Memory B cell (primary cell): ENCODE measurements around the gene KRTAP3-2.
A peak's percentile ranks its signal among the peaks of the same experiment; 100 is the strongest.

ENCODE experiments used
- ATAC-seq: fragments of 150-1000 bp; cut with Tn5 transposase; 2 replicates; pipeline ENCODE4 v1.10.0; 2021; ENCODE audit warnings: low read depth, mild to moderate bottlenecking, moderate library complexity
- DNase-seq, 2 donors: peaks; one replicate each; pipeline ENCODE4 v3.0.0; 2022; ENCODE audit warnings: low spot score in 2 of 2
- H3K27ac Mint-ChIP-seq: one replicate; pipeline ENCODE4 v1.8.0; 2022; ENCODE audit warnings: mild to moderate bottlenecking, moderate library complexity, mixed read lengths
- H3K27me3 Mint-ChIP-seq: one replicate; pipeline ENCODE4 v1.8.0; 2022; ENCODE audit warnings: mixed read lengths
- H3K36me3 Mint-ChIP-seq: one replicate; pipeline ENCODE4 v1.8.0; 2022; ENCODE audit warnings: mild to moderate bottlenecking, mixed read lengths
- H3K4me1 Mint-ChIP-seq: one replicate; pipeline ENCODE4 v1.8.0; 2022; ENCODE audit warnings: mixed read lengths
- H3K4me3 Mint-ChIP-seq: one replicate; pipeline ENCODE4 v1.8.0; 2022; ENCODE audit warnings: mild to moderate bottlenecking, moderate library complexity, mixed read lengths
- H3K9me3 Mint-ChIP-seq: one replicate; pipeline ENCODE4 v1.8.0; 2022; ENCODE audit warnings: mixed read lengths

KRTAP3-2 gene

DNA sequence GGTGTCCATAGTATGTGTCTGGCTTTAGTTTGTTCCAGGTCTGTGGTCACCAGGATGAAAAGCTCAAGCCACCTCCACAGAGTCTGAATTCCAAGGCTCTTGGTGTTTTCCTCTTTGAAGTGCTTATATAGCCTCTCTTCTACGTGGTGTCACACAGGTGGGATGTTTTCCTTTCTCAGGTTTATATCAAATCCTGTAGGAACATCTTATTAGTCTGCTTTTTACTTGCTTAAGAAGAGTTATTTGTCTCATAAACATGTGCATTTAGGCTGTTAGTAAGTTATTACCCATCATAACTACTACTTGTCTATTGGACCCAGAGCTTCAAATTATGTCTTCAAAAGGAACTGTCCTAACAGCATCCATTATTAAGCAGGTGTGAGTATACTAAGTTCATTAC, 32.9 kb downstream of the KRTAP3-2 start, which contains the start of gene KRT39:
Gene KRT39, minus strand, starts transcription at position 101 of the 400 bp plus-strand sequence. Its CDS starts 92 bp downstream, at position 9.
- Mint-ChIP-seq H3K4me1 (peaks cover 3% of the 10 kb centered on the region), H3K27ac (no peak within 1 kb of the TSS), H3K36me3 (no peaks in the 10 kb centered on the region), H3K27me3 (peaks cover 1% of the 10 kb centered on the region), H3K4me3 (no peak within 1 kb of the TSS), H3K9me3 (peaks cover 1% of the 10 kb centered on the region)
- ATAC-seq: no peak
- no peak for DNase-seq

DNA sequence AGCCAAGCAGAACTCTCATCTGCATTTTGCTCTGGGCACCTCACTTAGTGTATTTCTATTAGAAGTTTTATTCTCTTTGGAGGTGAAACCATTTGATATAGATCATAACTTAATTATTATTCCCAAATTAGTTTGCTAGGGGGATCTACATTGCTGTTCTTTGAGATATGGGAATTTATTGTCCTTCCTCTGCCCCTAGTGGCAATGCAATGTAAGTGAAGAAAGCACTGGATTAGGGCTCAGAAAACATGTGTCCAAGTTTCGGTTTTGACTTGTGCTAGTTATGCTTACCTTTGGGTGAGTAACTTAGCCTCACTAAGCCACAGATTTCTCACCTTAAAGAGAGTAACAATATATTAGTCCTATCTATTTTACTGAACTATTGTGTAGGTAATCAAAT, 35.9 kb downstream of the KRTAP3-2 start:
- DNase-seq (no peak), ATAC-seq (peak; percentile 39)
- Mint-ChIP-seq H3K9me3 (peaks cover 1% of the 10 kb centered on the region), H3K27ac (no peak overlapping the region), H3K36me3 (no peaks in the 10 kb centered on the region), H3K4me1 (peaks cover 6% of the 10 kb centered on the region), H3K4me3 (no peak overlapping the region), H3K27me3 (peaks cover 6% of the 10 kb centered on the region)

DNA sequence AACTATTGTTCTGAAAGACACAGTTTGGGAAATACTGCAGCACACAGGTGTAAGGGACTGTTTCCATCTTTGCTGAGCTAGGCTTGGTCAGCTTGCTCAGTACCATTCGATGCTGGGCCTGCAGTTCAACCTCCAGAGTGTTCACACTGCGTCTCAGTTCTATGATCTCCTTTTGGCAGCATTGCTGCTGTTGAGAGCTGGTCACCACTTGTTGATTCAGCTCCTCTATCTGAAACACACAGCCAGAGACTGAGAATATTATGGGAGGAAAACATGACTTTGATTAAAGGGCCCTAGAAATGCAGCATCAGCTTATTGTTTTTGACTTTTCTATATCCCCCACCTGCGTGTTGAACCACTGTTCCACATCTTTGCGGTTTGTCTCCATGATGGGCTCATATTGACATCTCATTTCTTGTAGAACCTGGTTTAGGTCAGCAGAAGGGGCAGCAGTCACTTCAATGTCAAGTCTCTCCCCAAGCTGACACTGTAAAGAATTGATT, 37.6 kb downstream of the KRTAP3-2 start:
- Mint-ChIP-seq H3K9me3 (peaks cover 1% of the 10 kb centered on the region), H3K36me3 (no peaks in the 10 kb centered on the region), H3K27ac (no peak overlapping the region), H3K4me1 (peaks cover 6% of the 10 kb centered on the region), H3K4me3 (no peak overlapping the region), H3K27me3 (peaks cover 5% of the 10 kb centered on the region)
- DNase-seq: no peak
- ATAC-seq: no peak

DNA sequence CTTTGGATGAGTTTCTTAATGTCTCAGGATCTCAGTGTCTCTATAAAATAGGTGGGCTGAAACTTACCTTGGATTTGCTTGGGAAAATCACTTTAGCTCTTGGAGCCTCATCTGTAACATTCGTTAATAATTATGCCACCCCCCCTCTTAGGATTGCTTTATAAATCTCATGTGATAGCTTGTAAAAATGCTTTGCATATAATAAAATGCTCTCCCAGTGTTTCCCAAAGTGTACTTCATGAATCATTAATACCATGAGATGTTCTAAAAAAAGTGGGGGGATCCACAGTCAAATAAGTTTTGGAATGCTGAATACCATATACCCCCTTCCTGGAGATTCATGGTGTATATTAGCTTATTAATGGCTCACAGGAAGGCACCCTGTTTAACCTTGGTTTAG, 38.1 kb downstream of the KRTAP3-2 start:
- Mint-ChIP-seq H3K4me1 (peaks cover 6% of the 10 kb centered on the region), H3K4me3 (no peak overlapping the region), H3K27me3 (peaks cover 5% of the 10 kb centered on the region), H3K9me3 (peaks cover 1% of the 10 kb centered on the region), H3K36me3 (no peaks in the 10 kb centered on the region), H3K27ac (no peak overlapping the region)
- ATAC-seq (no peak), DNase-seq (no peak)

DNA sequence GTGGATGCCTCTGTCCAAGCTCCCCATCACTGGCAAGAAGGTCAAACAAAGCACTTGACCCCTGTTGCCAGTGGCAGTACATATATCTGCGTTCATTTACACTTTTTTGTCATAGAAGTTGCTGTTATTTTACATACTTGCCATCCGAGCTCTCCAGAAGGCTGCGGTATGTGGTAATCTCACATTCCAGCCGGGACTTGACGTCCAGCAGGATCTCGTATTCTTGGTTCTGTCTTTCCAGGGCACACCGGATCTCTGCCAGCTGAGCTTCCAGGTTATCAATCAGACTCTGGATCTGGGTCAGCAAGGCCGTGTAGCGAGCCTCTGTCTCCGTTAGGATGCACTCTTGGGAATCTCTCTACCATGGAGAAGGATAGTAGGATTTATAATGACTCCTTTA, 39.6 kb downstream of the KRTAP3-2 start:
- Mint-ChIP-seq H3K27me3 (peaks cover 8% of the 10 kb centered on the region), H3K4me3 (no peak overlapping the region), H3K27ac (no peak overlapping the region), H3K4me1 (peaks cover 6% of the 10 kb centered on the region), H3K36me3 (no peaks in the 10 kb centered on the region), H3K9me3 (peaks cover 1% of the 10 kb centered on the region)
- ATAC-seq (no peak), DNase-seq (no peak)

DNA sequence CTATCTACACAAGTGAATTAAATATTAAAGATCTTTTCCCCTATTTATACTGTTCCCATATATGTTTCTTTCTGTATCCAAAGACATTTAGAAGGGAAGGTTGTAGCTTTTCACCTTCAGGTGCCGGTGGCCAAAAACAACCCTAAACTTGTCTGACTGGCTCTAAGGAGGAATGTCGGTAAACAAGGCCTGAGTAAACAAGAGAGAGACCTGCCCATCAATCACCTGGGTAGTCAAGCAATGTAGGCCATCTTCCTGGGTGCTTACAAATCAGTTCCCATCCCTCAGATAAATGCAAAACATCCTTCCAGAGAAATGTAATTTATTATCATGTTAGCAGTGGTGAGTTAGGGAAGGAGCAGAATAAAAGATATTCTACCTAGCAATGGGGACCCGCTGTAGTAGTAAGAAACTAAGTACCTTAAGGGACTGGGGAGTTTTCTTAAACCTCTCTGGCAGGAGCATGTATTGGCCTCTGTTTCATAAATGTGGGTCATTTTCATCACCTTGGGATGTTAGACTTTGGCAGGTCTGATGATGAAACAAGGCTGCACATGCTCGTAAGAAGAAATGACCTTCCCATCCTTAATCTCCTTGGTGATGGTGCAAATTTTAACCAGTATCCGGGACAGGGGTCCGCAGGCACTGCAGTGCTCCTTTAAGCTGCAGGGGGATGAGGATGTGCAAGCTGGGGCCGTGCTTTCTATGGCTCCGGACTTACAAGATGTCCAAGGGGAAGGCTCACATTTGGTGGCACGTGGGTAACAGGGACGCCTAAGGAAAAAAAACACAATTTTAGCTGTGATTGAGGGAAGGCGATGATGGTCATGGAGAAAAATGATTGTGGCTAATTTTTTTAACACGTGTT, 41.4 kb downstream of the KRTAP3-2 start:
- Mint-ChIP-seq H3K36me3 (no peaks in the 10 kb centered on the region), H3K27me3 (peaks cover 12% of the 10 kb centered on the region), H3K4me3 (no peak overlapping the region), H3K4me1 (peaks cover 3% of the 10 kb centered on the region), H3K9me3 (peaks cover 1% of the 10 kb centered on the region), H3K27ac (no peak overlapping the region)
- ATAC-seq (no peak), DNase-seq (no peak)

DNA sequence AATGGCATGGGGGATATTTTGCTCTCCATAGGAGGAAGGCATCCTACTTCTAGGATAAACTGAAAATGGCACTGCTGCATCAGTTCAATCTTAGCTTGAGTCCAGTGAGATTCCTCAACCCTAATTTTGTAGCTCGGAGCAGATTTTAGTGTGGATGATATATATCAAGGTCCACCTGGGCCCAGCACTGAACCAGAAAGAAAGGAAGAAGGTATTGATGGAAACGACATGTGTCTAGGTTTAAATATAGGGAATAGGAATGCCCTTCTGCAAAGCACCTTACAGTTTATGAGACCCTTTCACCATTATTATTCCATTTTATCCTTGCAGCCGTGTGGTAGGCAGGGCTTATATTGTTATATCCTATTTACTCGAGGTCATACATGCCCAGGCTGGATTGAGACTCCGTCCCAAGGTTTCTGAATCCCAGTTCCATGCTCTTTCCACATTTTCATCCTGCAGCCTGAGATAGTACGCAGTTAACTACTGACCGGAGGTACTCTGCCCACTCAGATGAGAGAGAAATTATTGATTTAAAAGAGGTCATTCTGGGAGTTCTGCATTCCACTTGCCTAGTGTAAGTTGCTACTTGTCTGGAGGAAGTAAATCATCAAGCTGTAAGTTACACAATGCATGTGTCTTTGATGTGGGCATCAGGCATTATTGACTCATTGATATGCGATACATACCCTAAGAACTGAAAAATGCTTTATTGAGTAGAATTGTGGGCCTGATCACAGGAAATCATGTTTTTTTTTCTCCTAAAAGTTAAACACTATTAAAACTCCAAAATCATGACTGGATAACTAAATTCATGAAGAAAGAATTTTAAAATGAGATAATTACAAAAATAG, 43.1 kb downstream of the KRTAP3-2 start:
- peaks cover 3% of the 10 kb centered on the region for H3K4me1 Mint-ChIP-seq
- DNase-seq (no peak), ATAC-seq (no peak)
- no peaks in the 10 kb centered on the region for H3K9me3 Mint-ChIP-seq
- H3K27ac Mint-ChIP-seq: no peak overlapping the region
- no peaks in the 10 kb centered on the region for H3K36me3 Mint-ChIP-seq
- H3K4me3 Mint-ChIP-seq: no peak overlapping the region
- peaks cover 12% of the 10 kb centered on the region for H3K27me3 Mint-ChIP-seq

DNA sequence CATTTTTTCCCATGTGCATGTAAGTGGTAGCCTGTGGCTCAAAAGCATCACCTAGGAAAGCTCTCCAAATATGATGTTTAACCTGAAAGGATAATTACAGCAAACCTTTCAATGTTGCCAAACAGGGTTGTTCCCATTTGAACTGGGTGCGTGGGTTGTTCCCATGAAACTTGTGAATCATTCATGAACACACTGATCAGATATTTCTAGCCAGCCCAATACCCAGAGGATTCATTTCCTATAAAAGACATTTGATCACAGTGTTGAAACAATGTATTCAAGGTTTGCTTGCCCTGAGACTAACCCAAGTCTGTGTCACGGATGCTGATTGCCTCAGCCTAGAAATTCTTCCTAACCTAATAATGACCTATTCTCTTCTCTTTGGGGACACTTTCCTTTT, 45.8 kb downstream of the KRTAP3-2 start:
- ATAC-seq (no peak), DNase-seq (no peak)
- Mint-ChIP-seq H3K9me3 (no peaks in the 10 kb centered on the region), H3K36me3 (no peaks in the 10 kb centered on the region), H3K27ac (no peak overlapping the region), H3K27me3 (peaks cover 9% of the 10 kb centered on the region), H3K4me1 (no peaks in the 10 kb centered on the region), H3K4me3 (no peak overlapping the region)

DNA sequence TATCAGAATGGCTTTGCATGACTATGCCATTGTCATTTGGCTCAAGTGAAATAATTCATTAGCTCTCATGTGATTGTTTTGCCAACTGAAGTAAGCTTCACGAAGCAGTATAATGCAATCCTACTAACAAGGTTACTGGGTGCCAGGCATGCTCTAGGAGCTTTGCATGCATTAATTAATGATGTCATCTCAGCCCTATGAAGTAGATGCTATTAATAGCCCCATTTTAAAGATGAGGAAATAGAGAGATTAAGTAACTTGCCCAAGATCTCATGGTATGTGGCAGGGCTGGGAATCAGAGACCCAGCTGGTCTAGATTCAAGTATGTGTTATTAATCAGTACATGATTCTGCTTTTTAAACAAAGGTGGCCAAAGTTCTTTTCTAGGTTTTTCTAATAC, 47.0 kb downstream of the KRTAP3-2 start:
- peaks cover 11% of the 10 kb centered on the region for H3K27me3 Mint-ChIP-seq
- H3K36me3 Mint-ChIP-seq: no peaks in the 10 kb centered on the region
- ATAC-seq (no peak), DNase-seq (no peak)
- no peaks in the 10 kb centered on the region for H3K9me3 Mint-ChIP-seq
- no peaks in the 10 kb centered on the region for H3K4me1 Mint-ChIP-seq
- H3K27ac Mint-ChIP-seq: no peak overlapping the region
- no peak overlapping the region for H3K4me3 Mint-ChIP-seq

DNA sequence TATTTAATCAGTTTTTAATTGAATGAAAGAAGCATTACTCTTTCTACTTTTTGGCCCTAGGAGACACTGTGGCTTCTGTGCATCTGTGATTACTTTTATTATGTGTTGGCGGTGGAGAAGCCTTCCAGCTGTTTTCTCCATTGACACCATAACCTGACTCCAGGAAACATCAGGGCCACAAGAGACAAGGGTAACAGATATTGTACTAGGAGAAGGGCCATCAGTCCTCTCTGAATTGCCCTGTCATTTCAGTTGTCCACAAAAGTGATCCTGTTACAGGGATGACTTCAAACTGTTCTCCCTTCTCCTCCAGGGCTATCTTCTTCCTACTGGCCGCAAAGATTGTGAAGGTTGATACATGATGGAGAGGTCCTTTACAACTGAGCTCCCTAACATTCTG, 47.6 kb downstream of the KRTAP3-2 start:
- H3K9me3 Mint-ChIP-seq: no peaks in the 10 kb centered on the region
- ATAC-seq (no peak), DNase-seq (no peak)
- no peaks in the 10 kb centered on the region for H3K4me1 Mint-ChIP-seq
- H3K27me3 Mint-ChIP-seq: peaks cover 11% of the 10 kb centered on the region
- H3K4me3 Mint-ChIP-seq: no peak overlapping the region
- no peaks in the 10 kb centered on the region for H3K36me3 Mint-ChIP-seq
- H3K27ac Mint-ChIP-seq: no peak overlapping the region

DNA sequence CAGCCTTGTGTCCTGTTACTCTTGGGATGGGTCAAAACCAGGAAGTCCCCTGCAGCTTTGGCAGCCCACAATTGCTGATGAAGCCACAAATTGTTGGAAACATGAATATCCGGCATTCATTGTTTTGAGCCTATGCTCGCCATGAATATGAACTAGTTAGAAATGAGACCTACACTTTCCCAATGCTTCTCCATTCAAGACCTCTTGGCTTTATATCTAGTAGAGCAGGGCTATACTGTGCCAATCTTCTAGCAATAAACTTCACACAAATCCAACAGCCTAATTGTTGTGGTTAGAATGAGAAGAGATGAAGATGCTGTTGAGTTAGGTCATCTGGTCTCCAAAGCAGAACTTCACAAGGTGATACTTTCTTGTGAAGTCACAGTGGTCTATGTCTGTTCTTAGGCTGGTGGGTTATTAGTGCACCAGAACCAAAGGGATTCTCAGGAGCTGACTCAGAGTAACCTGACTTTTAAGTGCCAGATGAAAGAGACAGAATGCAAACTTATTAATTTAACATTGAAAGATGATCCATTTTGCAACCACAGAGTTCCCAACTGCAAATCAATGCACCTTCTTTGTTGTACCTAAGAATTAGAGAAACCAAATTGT, 48.6 kb downstream of the KRTAP3-2 start:
- no peak for ATAC-seq
- Mint-ChIP-seq H3K4me3 (no peak overlapping the region), H3K27me3 (peaks cover 18% of the 10 kb centered on the region), H3K9me3 (no peaks in the 10 kb centered on the region), H3K4me1 (no peaks in the 10 kb centered on the region), H3K36me3 (no peaks in the 10 kb centered on the region), H3K27ac (no peak overlapping the region)
- no peak for DNase-seq

DNA sequence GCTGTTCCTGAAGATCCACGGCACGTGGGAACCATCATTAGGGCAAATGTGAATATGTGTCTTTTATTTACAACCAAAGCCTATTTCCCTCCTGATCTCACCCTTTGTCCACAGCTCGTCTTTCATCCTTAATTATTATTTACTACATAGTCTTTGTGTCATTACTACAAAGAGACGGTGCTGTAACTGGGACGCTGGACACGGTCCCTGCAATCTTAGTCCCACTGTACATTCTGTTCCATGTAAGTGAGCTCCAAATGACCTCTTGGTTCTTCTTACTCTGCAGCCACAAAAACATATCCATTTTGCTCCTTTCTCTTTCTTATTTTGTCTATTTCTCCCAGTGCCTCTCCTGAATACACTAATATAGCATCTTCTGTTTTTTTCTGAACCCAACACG, 49.5 kb downstream of the KRTAP3-2 start:
- H3K4me1 Mint-ChIP-seq: no peaks in the 10 kb centered on the region
- ATAC-seq: no peak
- H3K4me3 Mint-ChIP-seq: no peak overlapping the region
- H3K27me3 Mint-ChIP-seq: peaks cover 22% of the 10 kb centered on the region
- H3K27ac Mint-ChIP-seq: no peak overlapping the region
- no peak for DNase-seq
- no peaks in the 10 kb centered on the region for H3K9me3 Mint-ChIP-seq
- no peaks in the 10 kb centered on the region for H3K36me3 Mint-ChIP-seq

DNA sequence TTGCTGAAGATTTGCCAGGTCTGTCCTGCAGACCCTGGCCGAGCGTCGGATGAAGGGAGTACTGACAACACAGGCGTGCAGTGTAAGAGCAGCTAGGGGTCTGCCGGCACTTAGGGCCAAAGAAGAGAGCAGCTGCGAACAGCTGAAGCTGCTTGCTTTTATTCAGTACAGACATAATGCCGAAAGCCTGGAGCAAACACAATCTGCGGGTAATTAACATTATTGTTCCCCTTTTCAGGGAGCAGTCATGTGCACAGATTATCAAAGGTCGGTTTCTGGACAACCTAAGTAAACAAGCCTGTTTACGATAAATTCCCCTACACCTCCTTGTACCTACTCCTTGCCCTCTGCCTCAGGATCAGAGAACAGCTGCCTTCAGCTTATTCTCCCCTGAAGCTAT, 50.3 kb downstream of the KRTAP3-2 start:
- H3K4me3 Mint-ChIP-seq: no peak overlapping the region
- ATAC-seq: no peak

More for the DNA sequence above, 50.3 kb downstream of the KRTAP3-2 start:
- H3K4me1 Mint-ChIP-seq: no peaks in the 10 kb centered on the region
- peaks cover 19% of the 10 kb centered on the region for H3K27me3 Mint-ChIP-seq
- no peak for DNase-seq
- H3K36me3 Mint-ChIP-seq: no peaks in the 10 kb centered on the region
- H3K27ac Mint-ChIP-seq: no peak overlapping the region
- H3K9me3 Mint-ChIP-seq: no peaks in the 10 kb centered on the region
